ENCODE data around the gene MYPN.

Gene MYPN

GRCh38 chr10:68092512-68092911 is 16.8 kb upstream of the MYPN start:
- in situ Hi-C loops (cut with HindIII; ENCODE audit: low sequenced_read_pairs): no loop called here

- in situ Hi-C loops (cut with HindIII; ENCODE audit: low sequenced_read_pairs): no loop called here
These were observed 14.1 kb upstream of the MYPN start for GRCh38 chr10:68095153-68095552.

- in situ Hi-C loops (cut with HindIII; ENCODE audit: low sequenced_read_pairs): no loop called here
These were observed 12.3 kb upstream of the MYPN start for GRCh38 chr10:68096913-68097516.

GRCh38 chr10:68099736-68100135 is 9.6 kb upstream of the MYPN start:
- in situ Hi-C loops (cut with HindIII; ENCODE audit: low sequenced_read_pairs): no loop called here

GRCh38 chr10:68101066-68101465 is 8.2 kb upstream of the MYPN start:
- in situ Hi-C loops (cut with HindIII; ENCODE audit: low sequenced_read_pairs): no loop called here

- in situ Hi-C loops (cut with HindIII; ENCODE audit: low sequenced_read_pairs): no loop called here
These were observed 5.9 kb upstream of the MYPN start for GRCh38 chr10:68103261-68103878.

- in situ Hi-C loops (cut with HindIII; ENCODE audit: low sequenced_read_pairs): no loop called here
These were observed 5.4 kb upstream of the MYPN start for GRCh38 chr10:68103901-68104300.

GRCh38 chr10:68105820-68106219 is 3.5 kb upstream of the MYPN start:
- in situ Hi-C loops (cut with HindIII; ENCODE audit: low sequenced_read_pairs): no loop called here

GRCh38 chr10:68106656-68107055 is 2.6 kb upstream of the MYPN start:
- in situ Hi-C loops (cut with HindIII; ENCODE audit: low sequenced_read_pairs): no loop called here

GRCh38 chr10:68107651-68108050 is 1.6 kb upstream of the MYPN start:
- in situ Hi-C loops (cut with HindIII; ENCODE audit: low sequenced_read_pairs): no loop called here

- in situ Hi-C loops (cut with HindIII; ENCODE audit: low sequenced_read_pairs): no loop called here
These were observed 1.2 kb upstream of the MYPN start for GRCh38 chr10:68108051-68108450.

GRCh38 chr10:68108653-68109052 is 635 bp upstream of the MYPN start:
- in situ Hi-C loops (cut with HindIII; ENCODE audit: low sequenced_read_pairs): no loop called here

- in situ Hi-C loops (cut with HindIII; ENCODE audit: low sequenced_read_pairs): no loop called here
These were observed 739 bp downstream of the MYPN start for GRCh38 chr10:68110027-68110426.

GRCh38 chr10:68111584-68111983 is 2.3 kb downstream of the MYPN start:
- in situ Hi-C loops (cut with HindIII; ENCODE audit: low sequenced_read_pairs): no loop called here

- in situ Hi-C loops (cut with HindIII; ENCODE audit: low sequenced_read_pairs): no loop called here
These were observed 3.5 kb downstream of the MYPN start for GRCh38 chr10:68112837-68113236.

- in situ Hi-C loops (cut with HindIII; ENCODE audit: low sequenced_read_pairs): no loop called here
These were observed 9.4 kb downstream of the MYPN start for GRCh38 chr10:68118657-68119056.

- in situ Hi-C loops (cut with HindIII; ENCODE audit: low sequenced_read_pairs): no loop called here
These were observed 11.9 kb downstream of the MYPN start for GRCh38 chr10:68121020-68121743.

- in situ Hi-C loops (cut with HindIII; ENCODE audit: low sequenced_read_pairs): no loop called here
These were observed 12.6 kb downstream of the MYPN start for GRCh38 chr10:68121852-68122251.

GRCh38 chr10:68124718-68125117 is 15.4 kb downstream of the MYPN start:
- in situ Hi-C loops (cut with HindIII; ENCODE audit: low sequenced_read_pairs): no loop called here

- in situ Hi-C loops (cut with HindIII; ENCODE audit: low sequenced_read_pairs): no loop called here
These were observed 16.5 kb downstream of the MYPN start for GRCh38 chr10:68125772-68126171.

GRCh38 chr10:68128015-68128414 is 18.7 kb downstream of the MYPN start:
- in situ Hi-C loops (cut with HindIII; ENCODE audit: low sequenced_read_pairs): no loop called here

GRCh38 chr10:68132391-68132790 is 23.1 kb downstream of the MYPN start:
- in situ Hi-C loops (cut with HindIII; ENCODE audit: low sequenced_read_pairs): no loop called here

All from DLD1 (cell line).